Fibroblast of the conjunctiva (primary cell): Measurements from ENCODE around the gene DOK1.

Experiments used
- DNase-seq: peaks from one replicate; pipeline ENCODE4 v3.0.0-alpha.2; 2010; ENCODE audit warnings: low read depth

The DOK1 gene

GRCh38 chr2:74553892-74554819, at the start of gene DOK1, which contains the start of gene LOXL3:
DOK1 (plus strand) TSS chr2:74554720; CDS start chr2:74554755, 35 bp downstream.
LOXL3 (minus strand) TSS chr2:74553942; CDS start chr2:74552634, 1,308 bp downstream.
- DNase-seq: peak; percentile 77

- no peak for DNase-seq
These were observed 48.9 kb upstream of the DOK1 start for GRCh38 chr2:74505448-74506246.

- peak; percentile 98 for DNase-seq
These were observed 47.2 kb upstream of the DOK1 start, which contains the start of gene PCGF1 for GRCh38 chr2:74507145-74507925. PCGF1 (minus strand) TSS chr2:74507695; CDS start chr2:74507668, 27 bp downstream.

- DNase-seq: peak; percentile 49
These were observed 46.5 kb upstream of the DOK1 start for GRCh38 chr2:74507926-74508520.

- no peak for DNase-seq
These were observed 44.2 kb upstream of the DOK1 start for GRCh38 chr2:74510272-74510671.

- no peak for DNase-seq
These were observed 43.2 kb upstream of the DOK1 start for GRCh38 chr2:74511104-74511989.

GRCh38 chr2:74512744-74513604, 41.5 kb upstream of the DOK1 start:
- DNase-seq: no peak

- no peak for DNase-seq
These were observed 40.7 kb upstream of the DOK1 start for GRCh38 chr2:74513605-74514367.

GRCh38 chr2:74514368-74515270, 39.9 kb upstream of the DOK1 start, which contains the start of gene TLX2:
TLX2 (plus strand) TSS chr2:74514450; CDS start chr2:74514807, 357 bp downstream.
- DNase-seq: no peak

- no peak for DNase-seq
These were observed 39.1 kb upstream of the DOK1 start for GRCh38 chr2:74515271-74515980.

GRCh38 chr2:74515981-74516633, 38.4 kb upstream of the DOK1 start:
- no peak for DNase-seq

- no peak for DNase-seq
These were observed 37.9 kb upstream of the DOK1 start for GRCh38 chr2:74516650-74517049.

- no peak for DNase-seq
These were observed 32.0 kb upstream of the DOK1 start for GRCh38 chr2:74522516-74522915.

GRCh38 chr2:74524005-74524404, 30.5 kb upstream of the DOK1 start:
- DNase-seq: no peak

- DNase-seq: no peak
These were observed 29.4 kb upstream of the DOK1 start for GRCh38 chr2:74524955-74525716.
